ENCODE measurements around the gene SMPD3. TPM values are rescaled to one million over a fixed set of nuclear protein-coding genes. Genes with fewer than 3 reads are reported as not detected.

Gene SMPD3
- total RNA-seq, 4 donors from 2014 or later, result under 0.01 to 2.6 (median 0.75) TPM

DNA sequence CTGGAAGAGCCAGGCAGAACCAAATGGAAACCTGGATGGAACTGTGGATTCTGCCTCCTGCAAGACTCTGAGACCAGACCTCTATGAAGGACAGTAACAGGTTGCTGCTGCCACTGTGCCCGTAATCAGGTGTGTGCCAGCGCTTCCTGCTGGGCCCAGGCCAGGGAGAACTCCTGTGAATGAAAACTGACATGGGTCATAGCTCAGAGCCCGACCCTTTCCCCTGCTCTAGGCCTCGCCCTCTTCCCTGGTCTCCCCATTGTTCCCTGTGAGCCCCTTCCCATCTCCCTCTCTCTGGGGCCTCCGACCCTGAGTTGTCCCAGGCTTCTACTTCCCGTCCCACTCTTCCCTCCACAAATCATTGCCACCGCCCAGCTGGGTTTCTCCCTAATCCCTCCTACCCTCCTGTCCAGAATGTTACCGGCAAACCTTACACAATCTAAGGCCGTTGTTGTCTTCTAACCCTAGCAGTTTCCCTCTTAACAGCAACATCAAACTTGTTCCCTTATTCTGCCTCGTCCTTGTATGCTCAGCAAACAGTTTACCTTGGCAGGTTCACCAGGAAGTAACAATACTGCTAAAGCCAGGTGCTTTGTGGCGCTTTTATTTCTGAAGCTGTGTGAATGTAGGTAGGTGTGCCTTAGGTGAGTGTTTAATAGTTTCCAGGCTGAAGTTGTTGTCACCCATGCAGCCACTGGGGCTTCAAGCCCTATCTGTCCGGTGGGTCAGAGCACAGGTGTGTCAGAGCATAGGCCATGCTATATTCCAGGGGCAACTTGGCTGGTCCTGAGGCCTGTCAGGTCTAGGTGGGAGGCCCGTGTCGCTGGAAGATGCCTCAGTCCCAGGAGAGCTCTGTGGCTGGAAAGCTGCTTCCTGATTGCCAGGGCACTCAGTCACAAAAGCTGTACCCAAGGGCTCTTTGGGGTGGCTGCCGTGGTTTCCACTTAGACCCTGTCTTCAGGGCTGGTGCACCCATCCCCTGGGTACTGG is 32.0 kb downstream of the SMPD3 start:
- H3K4me3 ChIP-seq, result no peak overlapping the region
- H3K27me3 ChIP-seq, result no peaks in the 10 kb centered on the region
- no peaks in the 10 kb centered on the region for H3K9me3 ChIP-seq
- no peaks in the 10 kb centered on the region for H3K36me3 ChIP-seq
- intact Hi-C loops (cut with DNase I; ENCODE audit: low total_unique reads), result no loop called here
- TF ChIP-seq POLR2A (IDR thresholded peaks at IDR 0.05), result no peak
- TF ChIP-seq, protein P1, sequence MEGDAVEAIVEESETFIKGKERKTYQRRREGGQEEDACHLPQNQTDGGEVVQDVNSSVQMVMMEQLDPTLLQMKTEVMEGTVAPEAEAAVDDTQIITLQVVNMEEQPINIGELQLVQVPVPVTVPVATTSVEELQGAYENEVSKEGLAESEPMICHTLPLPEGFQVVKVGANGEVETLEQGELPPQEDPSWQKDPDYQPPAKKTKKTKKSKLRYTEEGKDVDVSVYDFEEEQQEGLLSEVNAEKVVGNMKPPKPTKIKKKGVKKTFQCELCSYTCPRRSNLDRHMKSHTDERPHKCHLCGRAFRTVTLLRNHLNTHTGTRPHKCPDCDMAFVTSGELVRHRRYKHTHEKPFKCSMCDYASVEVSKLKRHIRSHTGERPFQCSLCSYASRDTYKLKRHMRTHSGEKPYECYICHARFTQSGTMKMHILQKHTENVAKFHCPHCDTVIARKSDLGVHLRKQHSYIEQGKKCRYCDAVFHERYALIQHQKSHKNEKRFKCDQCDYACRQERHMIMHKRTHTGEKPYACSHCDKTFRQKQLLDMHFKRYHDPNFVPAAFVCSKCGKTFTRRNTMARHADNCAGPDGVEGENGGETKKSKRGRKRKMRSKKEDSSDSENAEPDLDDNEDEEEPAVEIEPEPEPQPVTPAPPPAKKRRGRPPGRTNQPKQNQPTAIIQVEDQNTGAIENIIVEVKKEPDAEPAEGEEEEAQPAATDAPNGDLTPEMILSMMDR (IDR thresholded peaks at IDR 0.05), result no peak
- DNase-seq, result no peak
- H3K27ac ChIP-seq, result no peak overlapping the region
- no peaks in the 10 kb centered on the region for H3K4me1 ChIP-seq

DNA sequence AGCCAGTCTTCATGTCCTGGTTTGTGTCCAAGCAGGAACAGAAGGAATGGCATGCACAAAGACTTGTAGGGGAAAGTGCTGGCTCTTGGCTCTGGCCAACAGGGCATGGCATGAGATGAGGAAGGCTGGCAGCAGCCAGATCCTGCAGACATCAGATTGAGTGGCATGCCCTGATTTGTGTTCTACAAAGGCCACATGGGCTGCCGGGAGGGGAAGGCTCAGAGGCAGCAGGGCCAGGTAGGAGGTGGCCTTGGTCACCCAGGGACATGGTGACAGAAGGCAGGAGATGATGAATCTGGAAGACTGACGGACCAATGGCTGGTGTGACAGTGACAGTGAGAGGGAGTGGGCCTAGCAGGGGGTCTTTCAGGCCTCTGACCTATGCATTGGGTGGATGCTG is 33.7 kb downstream of the SMPD3 start:
- H3K27me3 ChIP-seq, result no peaks in the 10 kb centered on the region
- H3K4me1 ChIP-seq, result no peaks in the 10 kb centered on the region
- no peak overlapping the region for H3K27ac ChIP-seq
- no peak overlapping the region for H3K4me3 ChIP-seq
- H3K36me3 ChIP-seq, result no peaks in the 10 kb centered on the region
- TF ChIP-seq, protein P1 (IDR thresholded peaks at IDR 0.05), result no peak
- TF ChIP-seq POLR2A (IDR thresholded peaks at IDR 0.05), result no peak
- intact Hi-C loops (cut with DNase I; ENCODE audit: low total_unique reads), result no loop called here
- no peak for DNase-seq
- no peaks in the 10 kb centered on the region for H3K9me3 ChIP-seq

DNA sequence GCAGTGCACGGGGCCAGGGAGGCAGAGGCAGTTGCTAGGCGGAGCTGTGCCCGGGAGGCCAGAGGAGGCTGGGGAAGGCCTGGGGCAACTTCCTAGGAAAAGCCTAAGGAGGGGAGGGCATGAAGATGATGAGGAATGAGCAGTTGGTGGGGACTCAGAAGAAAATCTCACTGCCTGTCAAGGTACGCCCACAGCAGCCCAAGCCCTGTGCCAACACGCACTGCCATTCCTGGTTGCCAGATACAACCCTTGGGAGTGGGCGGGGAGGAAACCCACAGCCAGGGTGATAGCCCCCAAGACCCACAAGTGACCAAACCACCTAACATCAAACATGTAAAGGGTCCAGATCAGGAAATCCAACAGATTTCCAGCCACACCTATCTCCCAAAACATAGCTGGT is 36.2 kb downstream of the SMPD3 start:
- no peaks in the 10 kb centered on the region for H3K27me3 ChIP-seq
- no peak overlapping the region for H3K27ac ChIP-seq
- no peak for TF ChIP-seq POLR2A (IDR thresholded peaks at IDR 0.05)
- TF ChIP-seq, protein P1 (IDR thresholded peaks at IDR 0.05), result no peak
- H3K4me3 ChIP-seq, result no peak overlapping the region
- H3K9me3 ChIP-seq, result no peaks in the 10 kb centered on the region
- H3K36me3 ChIP-seq, result no peaks in the 10 kb centered on the region
- H3K4me1 ChIP-seq, result no peaks in the 10 kb centered on the region
- DNase-seq, result no peak
- intact Hi-C loops (cut with DNase I; ENCODE audit: low total_unique reads), result no loop called here

DNA sequence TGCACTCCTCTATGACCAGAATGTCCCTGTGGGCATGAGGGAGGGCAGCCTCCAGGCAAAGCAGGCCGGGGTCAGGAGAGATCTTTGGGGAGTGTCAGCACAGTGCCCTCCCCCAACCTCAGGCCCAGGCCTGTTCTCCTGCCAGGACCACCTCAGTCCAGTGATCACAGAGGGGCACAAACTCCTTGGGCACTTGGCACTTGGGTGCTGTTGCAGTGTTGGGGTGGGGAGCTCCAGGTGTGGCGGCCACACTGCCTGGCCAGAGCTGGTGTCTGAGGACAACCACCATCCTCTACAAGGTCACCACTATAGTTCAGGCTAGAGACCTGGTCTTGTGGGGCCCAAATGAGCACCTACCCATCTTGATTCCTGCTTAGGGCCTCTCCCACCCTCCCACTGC is 37.2 kb downstream of the SMPD3 start:
- TF ChIP-seq, protein P1 (IDR thresholded peaks at IDR 0.05), result no peak
- TF ChIP-seq POLR2A (IDR thresholded peaks at IDR 0.05), result no peak
- DNase-seq, result no peak
- no peaks in the 10 kb centered on the region for H3K9me3 ChIP-seq

DNA sequence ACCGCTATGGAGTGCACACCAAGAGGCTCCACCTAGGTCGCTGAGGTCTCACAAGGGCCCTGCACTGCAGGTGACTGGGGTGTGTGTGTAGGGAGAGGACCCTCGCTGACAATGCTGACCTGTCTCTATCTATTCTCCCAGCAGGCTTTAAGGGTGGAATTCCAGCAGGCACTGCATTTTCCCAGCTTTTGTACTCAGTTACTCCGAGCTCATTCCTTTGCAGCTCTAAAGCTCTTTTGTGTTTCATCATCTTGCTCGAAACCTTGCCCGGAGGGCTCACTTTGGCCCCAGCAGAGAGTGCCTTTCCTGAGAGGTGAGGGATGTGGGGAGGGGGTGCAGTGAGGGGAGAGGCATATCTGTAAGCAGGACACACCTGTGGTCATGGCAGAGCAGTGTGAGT is 39.3 kb downstream of the SMPD3 start:
- DNase-seq, result no peak
- Histone ChIP-seq H3K4me1 (no peaks in the 10 kb centered on the region), H3K9me3 (no peaks in the 10 kb centered on the region), H3K27ac (no peak overlapping the region), H3K27me3 (no peaks in the 10 kb centered on the region), H3K4me3 (no peak overlapping the region), H3K36me3 (no peaks in the 10 kb centered on the region)
- no peak for TF ChIP-seq POLR2A (IDR thresholded peaks at IDR 0.05)
- TF ChIP-seq, protein P1 (IDR thresholded peaks at IDR 0.05), result no peak
- intact Hi-C loops (cut with DNase I; ENCODE audit: low total_unique reads), result no loop called here

More for the DNA sequence above, 37.2 kb downstream of the SMPD3 start:
- Histone ChIP-seq H3K27me3 (no peaks in the 10 kb centered on the region), H3K4me3 (no peak overlapping the region), H3K36me3 (no peaks in the 10 kb centered on the region), H3K27ac (no peak overlapping the region), H3K4me1 (no peaks in the 10 kb centered on the region)
- intact Hi-C loops (cut with DNase I; ENCODE audit: low total_unique reads), result no loop called here

All from uterus (tissue), 4 donors.